Activated T-helper 1 cell treated with Interleukin-2 at 50 U/mL for 16 hours (primary cell): ENCODE data around the gene PNMT.
A peak's percentile ranks its signal among the peaks of the same experiment; 100 is the strongest.

ENCODE experiments used
- DNase-seq: peaks from one replicate; pipeline ENCODE4 v3.0.0-alpha.2; 2020; ENCODE audit warnings: low read depth

PNMT gene

DNA sequence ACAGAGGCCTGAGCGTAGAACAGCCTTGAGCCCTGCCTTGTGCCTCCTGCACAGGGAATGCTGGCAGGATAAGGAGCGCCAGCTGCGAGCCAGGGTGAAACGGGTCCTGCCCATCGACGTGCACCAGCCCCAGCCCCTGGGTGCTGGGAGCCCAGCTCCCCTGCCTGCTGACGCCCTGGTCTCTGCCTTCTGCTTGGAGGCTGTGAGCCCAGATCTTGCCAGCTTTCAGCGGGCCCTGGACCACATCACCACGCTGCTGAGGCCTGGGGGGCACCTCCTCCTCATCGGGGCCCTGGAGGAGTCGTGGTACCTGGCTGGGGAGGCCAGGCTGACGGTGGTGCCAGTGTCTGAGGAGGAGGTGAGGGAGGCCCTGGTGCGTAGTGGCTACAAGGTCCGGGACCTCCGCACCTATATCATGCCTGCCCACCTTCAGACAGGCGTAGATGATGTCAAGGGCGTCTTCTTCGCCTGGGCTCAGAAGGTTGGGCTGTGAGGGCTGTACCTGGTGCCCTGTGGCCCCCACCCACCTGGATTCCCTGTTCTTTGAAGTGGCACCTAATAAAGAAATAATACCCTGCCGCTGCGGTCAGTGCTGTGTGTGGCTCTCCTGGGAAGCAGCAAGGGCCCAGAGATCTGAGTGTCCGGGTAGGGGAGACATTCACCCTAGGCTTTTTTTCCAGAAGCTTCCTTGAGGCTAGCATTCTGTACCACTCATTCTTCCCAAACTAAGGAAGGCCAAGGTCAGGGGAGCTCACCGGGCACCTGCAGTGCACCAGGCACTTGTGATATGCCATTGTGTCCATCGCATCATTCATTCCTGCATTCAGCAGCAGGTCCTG lies 1.9 kb downstream of the PNMT start:
- DNase-seq: no peak

DNA sequence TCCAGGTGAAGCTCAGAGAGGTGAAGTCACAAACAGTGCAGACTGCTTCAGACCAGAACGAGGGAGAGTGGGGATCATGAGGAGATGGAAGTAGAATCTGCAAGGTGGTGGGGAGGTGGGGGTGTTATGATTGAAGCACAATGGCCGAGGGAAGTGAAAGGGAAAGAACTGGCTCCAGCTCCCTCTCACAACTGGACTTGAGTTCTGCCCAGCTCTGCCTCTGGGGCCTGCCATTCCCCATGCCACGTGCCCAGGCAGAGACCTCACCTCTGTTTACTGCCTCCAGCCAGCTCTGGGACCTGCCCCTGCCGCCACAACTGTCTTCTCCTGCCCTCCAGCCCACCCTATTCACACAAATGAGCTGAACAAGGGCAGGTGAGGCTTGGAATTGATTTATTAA lies 2.5 kb downstream of the PNMT start:
- no peak for DNase-seq

DNA sequence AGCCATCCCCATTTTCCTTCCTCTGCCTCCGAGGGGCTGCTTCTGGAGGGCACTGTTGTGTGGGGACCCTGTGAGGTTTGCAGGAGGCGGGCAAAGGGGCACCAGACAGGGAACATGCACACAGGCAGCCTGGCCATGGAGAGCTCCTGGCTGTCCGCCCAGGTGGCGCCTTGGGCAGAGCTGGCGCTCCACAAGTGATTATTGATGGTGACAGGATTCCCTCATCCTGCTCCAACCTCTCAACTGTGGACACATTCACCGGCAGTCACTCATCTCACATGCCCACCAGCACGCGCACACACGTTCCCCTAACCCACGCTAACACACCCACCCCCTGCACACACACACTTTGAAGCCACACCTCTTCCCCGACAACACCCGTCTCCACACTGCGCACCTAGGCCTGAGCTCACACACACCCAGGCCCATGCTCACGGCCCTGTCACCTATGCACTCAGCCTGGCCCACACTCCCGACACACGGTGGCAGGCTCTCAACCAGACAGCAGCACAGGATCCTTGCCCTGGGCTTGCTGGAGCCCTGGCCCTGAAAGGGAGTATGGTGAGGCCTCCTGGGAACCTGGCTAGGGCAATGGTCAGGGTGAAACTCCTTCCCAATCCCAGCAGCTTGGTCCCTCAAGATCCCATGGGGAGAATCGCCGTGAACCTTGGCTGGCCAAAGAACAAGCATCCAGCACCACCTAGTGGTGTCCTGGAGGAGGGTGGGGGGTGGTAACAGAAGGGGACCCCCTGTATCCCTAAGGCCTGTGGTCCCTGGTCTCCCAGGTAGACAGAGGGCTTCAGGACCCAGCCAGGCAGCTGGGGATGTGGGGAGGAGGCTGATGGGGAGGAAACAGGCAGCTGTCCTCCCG lies 3.6 kb downstream of the PNMT start:
- DNase-seq: no peak

DNA sequence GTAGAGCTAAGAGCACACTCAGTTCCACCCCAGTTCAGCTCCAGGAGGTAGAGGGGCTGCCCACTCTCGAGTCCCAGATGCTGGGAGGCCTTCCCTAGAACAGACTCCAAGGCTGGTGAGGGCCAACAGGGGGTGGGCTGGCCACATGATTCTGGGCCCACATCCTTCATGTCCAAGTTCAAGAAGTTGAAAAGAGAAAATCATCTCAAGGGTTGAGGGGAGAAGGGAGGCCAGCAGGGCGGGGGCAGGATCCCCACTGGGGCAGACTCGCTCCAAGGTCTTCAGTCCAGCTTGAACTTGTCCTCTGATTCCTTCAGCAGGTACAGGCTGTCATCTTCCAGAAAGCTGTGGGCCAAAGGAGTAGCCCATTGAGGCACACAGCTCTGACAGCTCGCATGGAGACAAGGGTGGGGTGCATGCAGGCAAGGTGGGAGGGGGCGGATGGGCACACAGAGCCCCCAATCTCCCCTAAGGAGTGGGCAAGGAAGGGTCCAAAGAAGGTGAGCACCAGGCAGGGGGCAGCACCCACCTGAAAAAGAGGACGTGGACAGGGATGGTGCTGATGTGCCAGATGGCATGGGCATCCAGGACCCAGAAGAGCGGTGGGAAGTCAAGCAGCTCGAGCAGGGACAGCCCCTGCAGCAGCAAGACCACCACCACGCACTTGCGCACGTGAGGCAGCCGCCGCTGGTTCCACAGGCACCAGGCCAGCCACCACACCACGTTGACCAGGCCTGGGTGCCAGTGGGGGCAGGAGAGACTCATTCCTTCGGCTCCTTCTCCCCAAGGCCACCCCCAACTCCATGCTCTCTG lies 4.5 kb downstream of the PNMT start:
- no peak for DNase-seq

DNA sequence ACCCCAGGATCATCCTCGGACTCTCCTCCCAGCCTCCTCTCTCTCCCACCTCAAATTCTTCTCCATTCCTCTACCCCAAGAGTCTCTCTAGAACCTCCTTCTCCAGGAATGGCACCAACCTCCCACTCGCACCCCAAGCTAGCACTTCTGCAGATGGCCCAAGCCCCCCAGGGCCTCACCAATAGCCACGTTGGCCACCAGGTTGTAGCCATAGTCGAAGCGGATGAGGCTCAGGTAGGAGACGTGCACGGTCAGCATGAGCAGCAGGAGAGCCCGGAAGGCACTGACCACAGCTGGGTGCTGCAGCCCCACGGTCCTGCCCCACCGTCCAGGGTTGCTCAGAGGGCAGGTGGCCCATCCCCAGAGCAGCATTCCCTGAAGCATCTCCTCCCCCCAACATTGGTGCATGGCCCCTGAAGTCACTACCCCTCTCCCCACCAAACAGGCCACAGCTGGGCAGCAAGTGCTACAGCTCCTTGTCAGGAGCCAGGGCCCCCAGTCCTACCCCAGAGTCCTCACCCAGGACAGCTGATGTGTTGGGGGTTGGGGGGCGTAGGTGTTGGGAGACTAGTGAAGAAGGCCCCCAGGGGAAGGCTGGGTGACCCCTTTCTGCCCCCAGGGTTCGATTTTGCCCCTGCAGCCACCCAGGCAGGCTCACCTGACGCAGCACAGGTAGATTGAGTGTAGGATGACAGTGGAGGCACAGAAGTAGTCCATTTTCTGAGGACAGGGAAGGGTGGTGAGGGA lies 5.3 kb downstream of the PNMT start:
- DNase-seq: no peak

DNA sequence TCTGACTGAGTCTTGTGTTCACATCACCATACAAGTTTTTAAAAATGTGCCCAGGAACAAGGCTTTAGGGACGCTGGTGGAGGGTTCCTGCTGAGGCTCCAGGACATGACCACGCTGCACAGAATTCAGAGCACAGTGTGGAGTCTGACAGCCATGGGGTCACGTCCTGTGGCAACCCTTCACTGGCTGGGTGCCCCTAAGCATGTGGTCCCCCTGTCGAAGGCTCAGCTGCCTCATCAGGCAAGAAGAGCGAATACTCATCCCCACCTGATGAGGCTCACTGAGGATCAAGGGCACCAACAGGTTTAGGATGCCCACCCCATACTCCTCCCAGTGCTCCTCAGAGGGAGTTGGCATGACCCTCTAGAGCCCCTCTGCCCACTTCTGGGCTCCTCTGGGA lies 5.9 kb downstream of the PNMT start:
- no peak for DNase-seq

DNA sequence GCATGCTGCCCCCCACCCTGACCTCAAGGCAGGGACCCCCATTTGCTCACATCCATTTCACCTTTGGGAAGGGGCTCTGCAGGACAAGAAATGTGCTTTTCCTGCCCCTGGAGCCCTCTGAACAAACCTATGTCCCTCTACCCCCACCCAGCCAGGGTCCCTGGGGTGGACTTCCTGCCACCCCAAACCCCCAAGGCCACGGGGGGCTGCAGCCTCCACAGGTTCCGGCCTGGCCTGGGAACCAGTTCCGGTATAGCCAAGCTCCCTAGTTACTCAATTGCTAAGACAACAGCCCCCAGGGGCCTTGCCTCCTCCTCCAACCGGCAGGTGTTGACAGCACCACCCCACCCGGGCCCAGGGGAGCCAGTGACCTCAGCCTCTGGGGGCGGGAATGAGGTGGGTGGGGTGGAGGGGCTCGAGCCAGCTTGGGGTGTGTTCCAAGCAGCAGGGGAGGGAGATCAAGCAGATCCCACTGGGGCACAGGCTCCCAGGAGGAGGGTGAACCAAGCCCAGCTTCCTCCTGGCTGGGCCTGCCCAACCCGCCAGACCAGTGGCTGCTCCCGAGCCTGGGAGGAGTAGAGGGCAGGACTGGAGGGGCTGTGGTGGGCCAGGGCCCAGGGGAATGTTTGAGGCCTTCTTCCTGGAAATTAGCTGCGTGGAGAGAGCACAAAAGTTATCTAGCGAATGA lies 6.6 kb downstream of the PNMT start:
- no peak for DNase-seq

DNA sequence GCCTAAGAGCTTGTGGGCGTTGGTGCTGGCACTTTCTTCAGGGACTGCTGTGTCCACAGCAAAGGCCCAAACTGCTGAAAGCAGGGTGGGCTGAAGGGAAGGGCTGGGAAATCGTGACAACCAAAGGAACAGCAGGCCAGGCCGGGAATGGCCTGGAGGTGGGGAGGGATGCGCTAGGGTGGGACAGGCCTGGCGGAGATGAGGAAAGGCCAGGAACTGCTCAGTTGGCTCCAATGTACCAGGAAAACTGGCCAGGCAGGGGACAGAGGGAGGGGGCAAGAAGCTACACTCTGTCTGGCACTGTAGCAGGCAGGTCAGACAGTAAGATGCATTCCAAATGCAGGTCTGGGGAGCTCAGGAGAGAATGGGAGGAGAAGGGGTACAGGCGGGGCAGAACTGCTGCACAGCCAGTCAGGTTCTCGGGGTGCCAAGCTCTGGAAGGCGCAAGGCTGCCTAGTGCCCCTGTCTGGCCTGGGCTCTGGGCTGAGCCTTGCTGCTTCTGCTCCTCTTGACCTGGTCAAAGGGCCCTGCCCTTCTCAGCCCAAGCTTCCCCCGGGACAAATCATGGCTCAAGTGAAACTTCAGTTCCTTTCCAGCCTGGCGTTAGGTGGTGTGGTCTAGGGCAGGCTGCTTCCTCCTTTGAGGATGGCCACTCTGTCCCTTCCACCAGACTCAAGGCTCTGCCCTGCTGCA lies 7.3 kb downstream of the PNMT start:
- DNase-seq: no peak

DNA sequence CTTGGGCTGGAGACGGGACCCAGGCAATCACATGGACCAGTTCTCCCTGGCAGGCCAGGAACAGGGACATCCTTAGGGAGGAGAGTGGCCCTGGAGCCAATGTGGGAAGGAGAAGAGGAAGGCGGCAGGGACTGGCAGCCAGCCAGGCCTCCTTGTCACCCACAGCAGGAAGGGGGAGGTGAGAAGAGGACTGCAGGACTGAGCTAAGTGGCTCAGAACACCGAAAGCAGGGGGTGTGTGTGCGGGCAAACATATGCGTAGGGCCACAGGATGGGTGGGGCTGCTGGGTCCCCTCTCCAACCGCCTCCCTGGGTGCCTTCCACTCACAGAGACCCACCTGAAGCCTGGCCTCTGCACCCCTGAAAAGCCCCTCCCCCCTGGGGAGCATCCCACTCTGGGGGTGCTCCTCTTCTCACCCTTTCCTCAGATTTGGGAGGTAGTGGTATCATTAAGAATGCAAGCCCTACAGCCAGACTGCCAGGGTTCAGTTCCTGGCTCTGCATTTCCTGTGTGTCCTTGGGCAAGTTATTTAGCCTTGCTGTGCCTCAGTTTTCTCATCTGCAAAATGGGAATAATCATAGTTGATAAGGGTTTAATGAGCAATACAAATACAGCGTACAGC lies 8.1 kb downstream of the PNMT start:
- DNase-seq: peak; percentile 24

DNA sequence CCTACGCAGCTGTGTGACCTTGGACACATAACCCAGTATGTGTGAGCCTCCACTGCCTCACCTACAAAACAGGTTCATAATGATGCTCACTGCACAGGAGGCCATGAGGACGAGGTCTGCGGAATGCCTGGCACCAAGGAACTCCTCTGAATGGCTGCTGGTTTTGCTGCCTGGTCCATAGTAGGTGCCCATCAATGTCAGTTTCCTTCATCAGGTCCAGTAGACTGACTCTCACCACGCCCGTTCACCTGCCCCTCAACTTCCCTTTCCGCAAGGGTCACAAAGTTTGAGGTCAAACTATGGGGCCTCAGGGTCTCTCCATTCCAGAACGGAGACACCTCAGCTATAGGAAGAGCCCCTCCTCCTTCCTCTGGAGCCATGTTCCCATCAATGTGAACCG lies 8.8 kb downstream of the PNMT start:
- DNase-seq: no peak

DNA sequence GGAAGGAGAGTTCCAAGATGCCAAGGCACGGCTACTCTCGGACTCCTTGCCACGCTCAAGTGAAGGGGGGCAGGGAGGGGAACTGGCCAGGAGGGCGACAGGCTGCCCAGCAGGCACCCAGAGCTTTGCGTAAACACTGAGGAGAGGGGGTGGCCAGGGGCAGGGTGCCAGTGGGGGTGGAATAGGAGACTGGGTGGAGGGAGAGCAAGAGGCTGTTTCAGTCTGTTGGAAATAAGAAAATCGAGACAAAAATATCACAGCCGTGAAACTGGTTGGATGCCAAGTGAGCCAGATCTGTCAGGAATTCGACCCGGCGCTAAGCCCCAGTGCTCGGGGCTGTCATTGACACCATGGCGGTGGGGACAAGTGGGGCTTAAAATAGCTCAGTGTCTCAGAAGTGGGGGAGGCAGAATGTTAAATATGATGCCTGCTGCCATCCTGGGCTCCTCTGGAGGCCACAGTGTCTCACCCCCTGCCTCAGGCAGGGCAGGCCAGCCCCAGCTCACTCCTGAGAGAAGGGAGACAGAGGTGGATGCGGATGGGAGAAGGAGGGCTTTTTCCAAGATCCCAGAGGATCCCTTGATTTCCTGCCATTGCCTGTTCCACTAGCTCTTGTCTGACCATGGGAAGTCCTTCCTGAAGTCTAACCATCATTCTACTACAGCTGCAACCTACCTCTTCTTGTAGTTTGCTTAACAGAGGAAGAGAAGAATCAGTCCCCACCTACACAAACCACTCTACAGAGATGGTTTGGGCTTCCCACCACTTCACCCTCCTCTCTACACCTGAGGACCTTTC lies 9.5 kb downstream of the PNMT start:
- DNase-seq: no peak

DNA sequence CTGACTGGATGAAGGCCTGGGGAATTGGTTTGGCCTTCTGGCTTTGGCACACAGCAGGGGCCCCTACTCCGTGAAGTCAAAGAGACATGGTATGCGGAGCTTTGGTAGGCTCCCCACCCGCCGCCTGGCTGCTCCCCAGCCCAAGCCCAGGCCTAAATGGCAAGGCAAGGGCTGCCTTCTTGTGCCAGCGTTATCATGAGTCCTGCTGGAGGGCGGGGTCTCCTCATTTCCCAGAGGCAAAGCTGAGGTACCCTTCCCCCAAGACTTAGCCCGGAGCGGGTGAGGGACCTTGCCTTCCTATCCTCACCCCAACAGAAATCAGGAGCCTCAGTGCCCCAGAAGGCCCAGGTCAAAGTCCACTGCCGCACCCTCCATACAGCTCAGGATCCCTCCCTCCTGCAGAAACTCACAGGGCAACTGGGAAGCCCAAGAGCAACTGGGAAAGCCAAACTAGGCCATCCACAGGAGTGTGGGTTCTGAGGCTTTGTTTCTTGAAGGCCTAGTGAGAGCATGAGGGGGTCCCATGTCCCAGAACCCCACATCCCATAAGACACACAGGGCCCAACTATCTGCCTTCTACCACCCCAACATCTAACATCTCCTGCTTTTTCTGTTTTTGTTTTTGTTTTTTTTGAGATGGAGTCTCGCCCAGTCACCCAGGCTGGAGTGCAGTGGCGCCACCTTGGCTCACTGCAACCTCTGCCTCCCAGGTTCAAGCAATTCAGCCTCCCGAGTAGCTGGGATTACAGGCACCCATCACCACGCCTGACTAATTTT lies 10.3 kb downstream of the PNMT start:
- DNase-seq: no peak

DNA sequence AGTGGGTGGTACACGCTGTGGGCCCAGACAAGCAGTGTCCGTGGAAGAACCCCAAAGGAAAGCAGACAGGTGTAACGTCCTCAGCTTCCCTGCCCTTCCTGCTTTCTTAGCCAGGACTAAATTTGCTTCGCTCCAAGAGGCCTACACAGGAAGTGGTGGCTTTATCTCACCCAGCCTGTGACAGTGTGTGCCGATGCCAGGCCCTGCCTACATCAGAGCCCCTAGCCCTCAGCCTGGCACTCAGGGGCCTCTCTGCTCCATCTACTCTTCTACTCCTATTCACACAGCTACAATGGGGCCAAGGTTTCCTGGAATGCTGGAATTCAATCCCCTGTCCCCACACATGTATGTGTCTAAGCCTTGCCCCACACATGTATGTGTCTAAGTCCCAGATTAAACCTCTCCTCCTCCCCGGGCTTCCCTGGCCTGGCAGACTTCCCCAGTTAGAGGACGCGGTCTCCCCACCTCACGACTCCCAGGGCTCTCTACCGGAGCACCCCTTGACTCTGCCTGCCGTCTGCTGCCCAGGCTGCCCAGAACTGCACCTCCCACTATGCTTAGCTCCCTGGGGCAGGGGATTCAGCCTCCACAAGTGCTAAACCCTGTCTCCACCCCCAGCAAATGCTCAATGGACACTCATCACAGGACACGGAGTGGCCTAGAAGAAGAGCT lies 11.4 kb downstream of the PNMT start:
- DNase-seq: peak; percentile 21

DNA sequence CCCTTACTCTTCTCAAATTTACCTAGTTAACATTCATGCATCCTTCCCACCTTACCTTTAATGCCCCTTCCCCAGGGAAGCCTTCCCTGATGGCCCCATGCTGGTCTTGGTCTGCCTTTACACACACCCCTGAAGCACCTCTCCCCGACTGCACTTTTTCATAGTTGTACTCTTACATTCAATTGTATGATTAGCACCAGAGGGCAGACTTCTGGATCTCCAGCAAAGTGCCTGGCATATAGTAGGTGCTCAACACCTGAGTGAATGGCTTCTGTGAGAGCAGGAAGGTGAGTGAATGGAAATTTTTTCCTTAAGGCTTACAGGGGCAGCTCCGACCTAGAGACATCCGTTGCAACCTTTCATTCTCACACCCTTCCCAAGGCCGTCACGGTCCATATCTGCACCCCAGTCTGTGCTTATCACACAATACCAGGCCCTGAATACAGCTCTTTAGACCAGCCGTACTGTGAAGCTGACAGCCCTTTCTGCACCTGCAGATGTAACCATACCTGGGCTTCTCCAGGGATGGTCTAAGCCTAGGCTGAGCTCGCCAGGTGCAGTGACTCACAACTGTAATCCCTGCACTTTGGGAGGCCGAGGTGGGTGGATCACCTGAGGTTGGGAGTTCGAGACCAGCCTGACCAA lies 15.2 kb downstream of the PNMT start:
- DNase-seq: no peak

DNA sequence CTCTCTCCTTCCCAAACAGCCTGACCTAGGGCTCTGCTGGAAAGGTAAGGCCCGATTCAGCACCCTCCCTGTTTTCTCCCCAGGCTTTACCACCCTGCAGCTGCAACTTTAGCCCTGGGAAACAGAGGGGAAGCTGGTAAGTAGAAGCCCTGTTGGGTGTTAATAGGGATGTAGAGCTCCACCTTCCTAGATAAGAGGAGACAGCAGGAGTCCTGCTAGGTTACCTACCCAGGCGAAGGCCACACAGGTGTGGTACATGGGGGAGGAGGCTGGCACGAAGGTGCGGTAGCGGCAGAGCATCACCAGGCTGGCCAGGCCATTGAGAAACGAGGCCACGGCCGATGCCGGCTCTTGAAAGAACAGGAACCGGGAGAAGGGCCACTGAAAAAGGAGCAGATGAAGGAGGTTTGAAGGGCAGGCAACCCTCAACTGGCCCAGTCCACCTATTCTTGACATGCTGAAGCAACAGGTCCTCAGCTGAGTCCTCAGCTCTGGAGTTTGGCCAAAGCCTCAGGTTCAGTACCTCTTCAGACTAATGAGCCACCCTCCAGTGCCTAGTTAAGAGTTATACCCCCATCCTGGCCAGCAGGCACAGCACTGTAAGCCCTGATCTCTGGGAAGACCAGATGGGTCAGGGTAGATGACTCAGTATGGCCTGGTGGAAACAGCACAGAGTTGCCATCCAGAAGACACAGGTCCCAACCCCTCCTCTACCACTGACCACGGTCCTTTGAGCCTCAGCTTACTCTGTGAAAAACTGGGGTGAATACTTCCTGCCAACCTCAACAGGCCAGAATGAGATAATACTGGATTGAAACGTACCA lies 16.3 kb downstream of the PNMT start:
- no peak for DNase-seq

DNA sequence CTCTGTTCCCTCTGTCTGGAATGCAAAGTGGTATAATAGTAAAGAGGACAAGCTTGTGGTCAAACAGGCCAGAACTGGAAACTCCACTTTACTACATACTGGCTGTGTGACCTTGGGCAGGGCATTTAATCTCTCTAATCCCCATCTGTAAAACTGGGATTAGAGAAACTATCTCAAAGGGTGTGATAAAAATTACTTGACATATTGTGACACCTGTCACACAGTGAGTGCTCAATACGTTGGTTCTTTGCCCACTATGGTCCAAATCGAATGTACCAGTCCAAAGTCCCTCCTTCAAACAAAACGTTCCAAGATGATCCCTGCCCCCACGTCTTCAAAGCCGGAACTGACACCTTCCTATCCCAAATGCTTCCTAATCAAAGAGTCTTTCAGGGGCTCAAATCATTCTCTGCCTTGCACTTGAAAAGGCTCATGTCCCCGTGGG lies 18.9 kb downstream of the PNMT start:
- DNase-seq: no peak
